GM10266 (cell line): ENCODE data around the gene SCFD2.
"Not testable (repeated sequence)": the region's sequence is repeated elsewhere in the genome, so short reads cannot be mapped to it uniquely, and the experiment has no call there.

Experiments
- DNase-seq: peaks from one replicate; pipeline ENCODE4 v3.0.0; 2012; ENCODE audit errors: extremely low spot score
- CTCF ChIP-seq: IDR thresholded peaks from 2 replicates; pipeline ENCODE4 v1.5.1; 2012; ENCODE audit warnings: mild to moderate bottlenecking, low read depth; ENCODE audit not compliant: control insufficient read depth, insufficient read depth; ENCODE audit errors: missing control alignments

Gene SCFD2

GRCh38 chr4:53274609-53275268 is 91.1 kb downstream of the SCFD2 start:
- DNase-seq, result no peak
- no peak for TF ChIP-seq CTCF

- TF ChIP-seq CTCF, result no peak
- DNase-seq, result no peak
These were observed 92.1 kb downstream of the SCFD2 start for GRCh38 chr4:53273726-53274125.

- TF ChIP-seq CTCF, result no peak
These were observed 98.8 kb downstream of the SCFD2 start for GRCh38 chr4:53267026-53267425.

GRCh38 chr4:53255986-53256385 is 109.9 kb downstream of the SCFD2 start:
- DNase-seq, result not testable (repeated sequence)

More at GRCh38 chr4:53267026-53267425, 98.8 kb downstream of the SCFD2 start:
- no peak for DNase-seq

- no peak for DNase-seq
- no peak for TF ChIP-seq CTCF
These were observed 125.3 kb downstream of the SCFD2 start for GRCh38 chr4:53240573-53240972.

- DNase-seq, result not testable (repeated sequence)
These were observed 127.5 kb downstream of the SCFD2 start for GRCh38 chr4:53238352-53238751.

- not testable (repeated sequence) for DNase-seq
These were observed 128.1 kb downstream of the SCFD2 start for GRCh38 chr4:53237811-53238210.

GRCh38 chr4:53236624-53237023 is 129.2 kb downstream of the SCFD2 start:
- DNase-seq, result not testable (repeated sequence)

GRCh38 chr4:53235547-53235946 is 130.3 kb downstream of the SCFD2 start:
- DNase-seq, result peak; percentile 58
- no peak for TF ChIP-seq CTCF
